Left hindlimb (tissue), 1 donor: ENCODE data around the gene PTPRM.

Experiments used
- DNase-seq: peaks from one replicate; pipeline ENCODE4 v3.0.0-alpha.2; 2018

Gene PTPRM

DNA sequence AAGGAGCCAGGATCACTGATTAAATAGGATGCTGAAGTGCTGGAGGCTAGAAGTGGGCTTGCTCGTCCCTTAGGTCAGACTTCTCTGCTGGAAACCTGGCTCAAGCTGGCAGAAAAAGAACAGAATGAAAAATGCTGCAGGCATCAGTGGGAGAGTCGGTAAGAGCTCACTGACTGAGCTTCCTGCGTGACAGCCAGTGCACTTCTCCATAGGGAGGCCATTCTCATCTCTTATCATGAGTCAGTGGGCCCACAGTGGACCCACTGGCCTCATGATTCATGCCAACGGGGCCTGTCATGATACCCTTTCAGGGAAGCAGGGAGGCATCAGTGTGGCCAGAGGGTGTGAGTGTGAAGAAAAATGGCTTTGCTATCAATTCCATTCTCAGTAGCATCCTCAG lies 498.2 kb downstream of the PTPRM start:
- no peak for DNase-seq

DNA sequence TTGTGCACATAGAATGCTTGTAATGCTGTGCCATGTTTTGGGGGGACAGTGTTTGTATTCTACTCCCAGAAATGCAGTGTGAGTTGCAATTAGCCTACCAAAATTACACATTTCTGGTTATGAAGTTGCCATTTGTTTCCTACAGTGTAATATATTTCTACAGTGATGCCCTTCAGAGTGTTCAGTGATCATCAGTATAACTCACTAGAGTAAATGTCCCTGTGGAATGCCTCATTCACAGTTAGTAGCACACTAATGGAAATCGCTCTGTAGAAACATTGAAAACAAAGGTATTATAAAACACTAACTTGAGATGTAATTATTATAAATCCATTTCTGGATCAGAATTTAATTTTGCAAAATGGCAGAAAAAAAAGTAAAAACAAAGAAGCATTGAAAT lies 498.7 kb downstream of the PTPRM start:
- no peak for DNase-seq

DNA sequence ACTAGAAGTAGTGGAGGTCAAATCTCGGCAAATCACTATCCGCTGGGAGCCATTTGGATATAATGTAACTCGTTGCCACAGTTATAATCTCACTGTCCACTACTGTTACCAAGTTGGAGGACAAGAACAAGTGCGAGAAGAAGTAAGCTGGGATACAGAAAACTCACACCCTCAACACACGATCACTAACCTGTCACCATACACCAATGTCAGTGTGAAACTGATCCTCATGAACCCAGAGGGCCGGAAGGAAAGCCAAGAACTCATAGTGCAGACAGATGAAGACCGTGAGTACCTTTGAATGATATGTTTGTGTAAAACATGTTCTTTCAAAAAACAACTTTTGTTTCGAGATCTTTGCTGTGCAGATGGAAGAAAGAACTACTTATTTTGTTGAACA lies 502.6 kb downstream of the PTPRM start:
- no peak for DNase-seq

DNA sequence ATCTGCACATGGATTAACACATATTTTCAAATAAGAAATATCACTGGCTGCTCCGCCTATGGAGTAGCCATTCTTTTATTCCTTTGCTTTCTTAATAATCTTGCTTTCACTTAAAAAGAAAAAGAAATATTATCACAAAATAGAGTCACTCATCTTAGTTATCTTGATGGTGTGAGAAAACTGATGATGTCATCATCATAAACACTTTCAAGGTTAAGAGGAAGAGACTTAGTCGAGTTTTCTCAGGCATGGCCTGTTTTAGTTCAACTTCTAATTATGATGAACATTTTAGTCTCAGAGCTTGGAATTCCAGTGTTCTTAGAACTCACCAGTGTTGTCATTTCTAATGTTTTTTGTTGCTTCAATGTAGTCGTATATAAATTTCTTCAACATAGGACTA lies 506.1 kb downstream of the PTPRM start:
- no peak for DNase-seq

DNA sequence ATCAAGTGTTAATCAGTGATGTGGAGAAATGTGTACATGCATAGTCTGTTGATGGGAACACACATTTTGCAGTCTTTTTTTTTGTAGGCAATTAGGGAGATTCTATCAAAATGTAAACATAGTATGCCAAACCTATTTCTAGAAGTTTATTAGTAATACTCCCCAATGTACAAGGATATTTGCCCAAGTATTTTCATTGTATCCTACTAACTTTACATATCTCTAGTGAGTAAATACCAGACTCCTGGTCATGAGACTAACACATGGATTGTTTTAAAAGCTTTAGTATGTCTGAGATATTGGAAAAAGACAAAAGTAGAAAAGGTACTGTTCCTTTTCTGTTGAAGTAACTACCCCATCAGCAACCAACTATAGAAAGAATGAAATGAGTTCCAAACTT lies 513.0 kb downstream of the PTPRM start:
- DNase-seq, result no peak

DNA sequence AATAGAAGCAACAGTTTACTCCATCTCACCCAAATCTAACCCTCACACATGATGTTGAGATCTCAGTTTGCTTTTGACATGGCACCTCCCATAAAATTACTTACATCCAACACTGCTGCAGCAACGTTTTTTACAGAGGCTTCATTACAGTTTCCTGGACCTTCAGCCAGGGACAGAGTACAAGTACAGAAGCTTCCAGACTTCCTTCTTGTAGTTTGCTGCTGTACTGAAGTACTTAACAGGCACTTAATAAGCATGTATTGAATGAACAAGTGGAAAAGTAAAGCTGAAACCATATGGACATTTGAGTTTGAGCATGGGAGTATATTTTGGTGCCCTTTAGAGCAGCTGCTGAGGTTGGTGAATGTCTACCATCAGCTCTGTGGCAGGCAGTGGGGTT lies 514.2 kb downstream of the PTPRM start:
- no peak for DNase-seq

DNA sequence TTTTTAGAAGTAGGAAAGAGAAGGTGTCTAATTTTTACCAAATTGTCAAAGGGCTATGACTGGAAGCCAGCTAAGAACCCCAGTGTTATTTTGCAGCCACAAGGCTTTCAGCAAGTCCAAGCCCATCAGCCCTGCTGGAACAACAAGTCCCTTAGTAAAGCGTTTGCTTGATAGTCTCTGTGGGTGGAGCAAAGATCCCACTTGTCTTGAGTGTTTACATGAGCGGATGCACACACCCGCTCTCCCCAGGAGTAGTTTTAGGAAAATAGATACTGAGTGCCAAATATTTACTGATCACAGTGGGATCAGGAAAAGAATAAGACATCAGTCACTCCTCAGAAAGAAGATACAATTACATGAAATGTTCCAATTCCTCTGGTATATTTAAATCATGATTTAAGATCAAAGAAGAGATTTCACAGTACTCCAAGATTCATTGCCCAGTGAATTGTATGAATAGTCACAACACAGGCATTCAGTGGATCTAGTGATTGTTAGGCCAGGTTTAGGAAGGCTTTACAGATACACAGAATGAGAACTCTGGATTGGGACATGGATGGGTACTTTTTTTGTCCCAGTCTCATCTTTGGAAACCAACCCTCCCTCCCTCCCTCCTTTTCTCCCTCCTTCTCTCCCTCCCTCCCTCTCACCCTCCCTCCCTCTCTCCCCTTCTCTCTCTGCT lies 514.9 kb downstream of the PTPRM start:
- DNase-seq, result no peak

DNA sequence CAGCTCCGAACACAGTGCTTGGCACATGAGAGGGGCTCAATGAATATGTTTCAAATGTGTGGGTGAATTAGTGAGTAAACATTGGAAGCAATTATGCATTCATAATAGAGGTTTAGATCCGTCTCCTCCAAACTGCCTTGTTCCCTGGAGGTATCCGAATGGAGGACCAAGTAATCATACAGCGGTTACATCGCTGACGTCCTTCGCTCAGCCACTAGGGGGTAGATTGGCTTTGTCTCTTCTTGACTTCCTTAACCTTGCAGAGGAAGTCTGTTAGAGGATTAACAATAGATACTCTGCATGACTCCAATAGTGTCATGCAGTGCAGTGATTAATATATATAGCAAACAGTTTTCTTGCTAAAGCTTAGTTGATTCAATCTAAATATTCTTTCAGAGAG lies 517.0 kb downstream of the PTPRM start:
- no peak for DNase-seq

DNA sequence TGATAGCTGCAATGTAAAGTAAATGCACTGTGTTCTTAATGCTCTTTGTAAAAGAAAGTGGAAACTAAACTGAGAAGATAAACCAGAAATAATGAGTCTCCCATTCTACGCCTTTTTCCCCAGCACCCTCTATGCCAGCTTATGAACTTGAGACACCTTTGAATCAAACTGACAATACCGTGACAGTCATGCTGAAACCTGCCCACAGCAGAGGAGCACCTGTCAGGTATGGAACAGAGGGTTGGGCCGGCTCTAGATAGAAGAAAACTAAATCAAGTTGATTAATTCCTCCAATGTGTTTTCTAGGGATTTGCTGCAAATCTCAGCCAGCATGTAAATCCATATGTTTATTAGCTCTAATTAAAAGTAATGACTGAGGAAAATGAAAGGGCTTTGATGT lies 521.5 kb downstream of the PTPRM start:
- DNase-seq, result no peak

DNA sequence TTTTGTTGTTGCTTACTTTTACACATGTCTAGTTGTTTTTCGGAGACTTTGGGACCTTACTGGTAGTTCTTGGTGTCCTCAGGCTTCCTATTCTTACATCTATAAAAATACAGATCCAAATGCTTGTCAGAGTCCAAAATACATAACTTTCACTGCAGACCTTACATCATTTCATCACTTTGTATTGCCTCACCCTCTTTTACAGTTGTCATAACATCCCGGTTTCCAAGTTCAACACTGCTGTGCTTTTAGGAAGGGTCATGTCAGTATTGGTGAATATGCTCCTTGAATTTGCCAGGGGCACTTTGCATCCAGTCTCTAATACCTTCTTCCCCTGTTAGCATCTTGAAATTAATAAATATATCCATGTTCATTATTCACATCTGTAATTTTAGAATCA lies 523.9 kb downstream of the PTPRM start:
- DNase-seq, result no peak

DNA sequence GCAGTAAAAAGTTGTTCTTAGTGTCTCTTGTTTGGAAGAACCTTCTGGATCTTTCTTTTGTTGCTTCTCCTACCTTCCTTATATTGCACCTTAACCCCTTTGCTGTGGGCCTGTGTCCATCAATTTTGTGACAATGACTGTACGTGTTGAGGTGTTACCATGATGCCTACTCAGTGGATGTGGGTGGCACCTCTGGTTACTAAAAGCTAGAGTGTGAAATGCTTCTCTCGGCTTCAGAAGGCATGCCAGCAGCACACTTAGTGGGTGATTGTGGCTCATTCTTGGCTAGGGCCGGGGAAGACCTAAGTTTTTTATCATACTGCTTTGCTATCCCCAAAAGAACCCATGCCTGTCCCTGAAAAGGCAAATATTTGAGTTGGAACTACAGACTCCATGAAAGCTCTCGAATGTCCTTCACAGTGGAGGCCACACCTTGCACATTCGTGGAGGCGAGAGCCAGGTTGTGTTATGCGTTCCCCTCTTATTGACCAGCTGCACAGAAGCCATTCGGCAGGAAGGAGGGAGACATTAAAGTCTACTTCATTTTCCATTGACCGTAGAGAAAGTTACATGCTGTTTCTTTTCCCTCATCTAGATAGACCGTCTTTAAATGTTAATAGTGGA lies 528.9 kb downstream of the PTPRM start:
- no peak for DNase-seq

DNA sequence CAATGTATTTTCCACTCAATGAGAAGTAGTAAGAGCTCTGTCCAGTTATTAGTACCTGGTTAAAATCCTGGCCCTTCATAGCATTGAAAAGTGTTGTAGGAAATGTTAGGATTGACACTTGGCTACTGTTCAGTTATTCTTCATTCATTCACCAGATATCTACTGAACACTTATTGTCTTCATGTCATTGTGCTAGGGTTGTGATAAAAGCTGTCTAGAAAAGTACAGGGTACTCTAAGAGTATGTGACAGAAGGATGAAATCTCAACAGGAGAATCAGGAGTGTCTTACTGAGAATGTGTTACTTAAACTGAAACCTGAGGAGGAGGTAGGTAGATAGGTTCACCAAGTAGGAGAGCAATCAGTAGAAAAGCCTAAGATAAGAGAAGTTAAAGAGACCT lies 530.3 kb downstream of the PTPRM start:
- DNase-seq, result no peak

DNA sequence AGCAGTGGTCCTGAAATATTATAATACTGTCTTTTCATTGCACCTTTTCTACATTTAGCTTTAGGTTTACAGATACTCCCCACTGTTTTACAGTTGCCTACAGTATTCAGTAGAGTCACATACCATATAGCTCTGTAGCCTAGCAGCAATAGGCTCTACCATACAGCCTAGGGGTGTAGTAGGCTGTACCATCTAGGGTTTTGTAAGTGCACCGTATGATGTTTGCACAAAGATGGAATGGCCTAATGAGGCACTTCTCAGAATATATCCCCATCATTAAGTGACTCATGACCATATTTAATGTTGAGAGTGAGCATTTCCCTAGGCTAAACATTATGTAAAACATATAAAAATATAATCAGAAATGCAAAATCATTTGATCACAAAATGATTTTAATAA lies 530.8 kb downstream of the PTPRM start:
- DNase-seq, result no peak

DNA sequence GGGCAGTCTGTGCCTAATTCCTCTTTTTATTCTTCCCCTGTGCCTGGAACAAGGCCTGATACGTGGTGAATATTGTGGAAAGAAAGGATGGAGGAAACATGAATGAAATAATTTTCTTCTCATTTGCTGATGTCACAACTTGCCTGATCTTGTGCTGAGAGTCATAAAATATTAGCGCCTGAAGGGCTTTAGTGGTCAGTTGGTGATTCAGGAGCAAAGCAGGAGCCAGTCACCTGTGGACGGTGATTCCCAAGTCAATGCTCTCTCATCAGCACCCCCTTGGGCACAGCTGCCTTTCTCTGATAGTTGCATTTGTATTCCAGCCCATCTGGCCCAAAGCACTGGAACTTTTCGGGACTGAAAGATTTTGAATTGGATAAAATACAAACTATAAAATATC lies 539.5 kb downstream of the PTPRM start:
- DNase-seq, result no peak

DNA sequence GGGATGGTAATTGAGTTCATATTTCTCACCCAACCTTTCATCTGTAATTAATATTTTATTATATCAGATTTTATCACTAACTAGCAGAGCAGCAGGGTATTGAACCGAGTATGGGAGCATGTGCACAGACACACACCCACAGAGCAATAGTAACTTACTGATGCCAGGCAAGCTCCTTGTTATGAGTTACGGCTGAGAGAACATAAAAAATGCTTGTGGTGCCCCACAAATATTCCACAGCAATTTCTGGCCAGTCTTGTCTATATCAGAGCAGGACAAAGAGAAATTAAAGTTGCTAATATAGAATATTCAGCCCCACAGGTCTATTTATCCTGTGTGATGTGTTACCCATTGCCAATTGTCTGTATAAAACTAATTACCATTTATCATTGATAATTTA lies 540.3 kb downstream of the PTPRM start:
- no peak for DNase-seq

DNA sequence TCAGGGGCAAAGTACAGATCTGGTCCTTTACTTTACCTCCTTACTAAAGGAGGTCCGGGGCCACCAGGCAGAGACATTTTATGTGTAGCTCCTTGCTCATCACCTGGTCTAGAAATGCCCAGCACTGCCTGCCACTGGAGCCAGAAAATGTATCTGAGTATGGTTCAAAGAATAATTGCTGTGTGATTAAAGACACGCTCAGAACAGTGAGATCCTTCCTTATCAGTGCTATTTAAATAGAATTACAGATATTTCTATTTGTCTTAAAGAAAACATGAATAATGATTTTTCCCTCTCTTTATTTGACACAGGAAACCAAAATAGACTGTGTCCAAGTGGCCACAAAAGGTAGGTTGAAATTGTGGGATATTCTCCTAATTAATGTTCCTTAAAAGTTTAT lies 547.4 kb downstream of the PTPRM start:
- no peak for DNase-seq

DNA sequence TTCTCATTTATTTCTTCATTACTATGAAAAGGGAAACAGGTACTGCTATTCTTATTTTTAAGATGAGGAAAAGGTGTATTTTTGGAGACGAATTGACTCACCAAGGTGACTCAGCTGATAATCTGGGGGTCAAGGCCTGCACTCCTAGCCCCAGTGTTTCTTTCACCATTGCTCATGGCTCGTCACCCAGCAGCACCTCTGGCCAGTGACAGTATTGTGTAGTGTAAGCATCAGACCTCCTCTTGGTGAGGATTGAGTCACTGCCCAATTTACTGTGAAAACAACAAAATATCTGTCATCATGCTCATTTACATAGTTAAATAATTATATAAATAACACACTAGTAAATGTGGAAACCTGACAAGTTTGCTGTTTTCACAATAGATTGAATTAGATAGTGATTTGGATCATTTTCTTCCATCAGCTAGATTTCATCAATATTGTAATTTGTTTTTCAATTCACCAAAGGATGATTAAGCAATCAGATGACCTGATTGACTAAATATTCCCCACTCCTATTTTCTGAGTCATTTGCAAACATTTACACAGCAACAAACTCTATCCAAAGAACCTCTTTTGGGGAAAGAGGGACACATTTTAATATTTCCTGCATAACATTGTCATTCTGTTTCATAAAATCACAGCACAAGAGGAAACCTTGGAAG lies 549.4 kb downstream of the PTPRM start:
- DNase-seq, result no peak

DNA sequence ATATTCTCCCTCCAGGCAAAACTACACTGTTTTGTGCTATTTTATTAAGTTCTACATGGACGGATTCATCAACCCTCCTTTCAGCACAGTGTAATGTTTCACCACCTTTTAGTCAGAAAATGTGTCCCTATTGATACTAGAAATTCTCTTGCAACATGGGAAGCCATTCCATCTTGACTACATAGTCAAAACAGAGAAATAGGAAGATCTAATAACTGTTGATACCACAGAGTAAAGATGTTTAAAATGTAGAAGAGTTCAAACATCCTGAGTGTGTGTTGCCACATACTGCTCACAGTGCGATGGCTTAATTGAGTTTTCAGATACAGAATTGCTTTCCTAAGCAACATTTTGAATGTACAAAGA lies 549.9 kb downstream of the PTPRM start:
- no peak for DNase-seq

DNA sequence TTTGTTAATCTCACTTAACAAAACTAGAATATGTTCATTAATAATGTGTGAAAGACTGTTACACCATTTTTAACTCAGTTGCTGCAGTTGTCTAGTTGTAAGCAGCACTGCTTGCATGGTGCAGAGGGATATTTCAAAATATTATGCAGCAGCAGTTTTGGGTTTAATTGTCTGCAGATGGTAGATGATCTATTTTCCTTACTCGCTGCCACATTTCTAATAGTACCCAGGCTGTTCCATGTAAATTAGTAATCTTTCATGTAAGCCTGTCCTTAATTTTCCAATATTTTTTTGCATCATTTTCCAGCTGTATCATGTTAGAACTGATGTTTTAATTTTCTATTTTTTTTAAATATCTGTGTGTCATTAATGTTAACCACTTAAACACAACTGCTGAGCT lies 554.0 kb downstream of the PTPRM start:
- no peak for DNase-seq

DNA sequence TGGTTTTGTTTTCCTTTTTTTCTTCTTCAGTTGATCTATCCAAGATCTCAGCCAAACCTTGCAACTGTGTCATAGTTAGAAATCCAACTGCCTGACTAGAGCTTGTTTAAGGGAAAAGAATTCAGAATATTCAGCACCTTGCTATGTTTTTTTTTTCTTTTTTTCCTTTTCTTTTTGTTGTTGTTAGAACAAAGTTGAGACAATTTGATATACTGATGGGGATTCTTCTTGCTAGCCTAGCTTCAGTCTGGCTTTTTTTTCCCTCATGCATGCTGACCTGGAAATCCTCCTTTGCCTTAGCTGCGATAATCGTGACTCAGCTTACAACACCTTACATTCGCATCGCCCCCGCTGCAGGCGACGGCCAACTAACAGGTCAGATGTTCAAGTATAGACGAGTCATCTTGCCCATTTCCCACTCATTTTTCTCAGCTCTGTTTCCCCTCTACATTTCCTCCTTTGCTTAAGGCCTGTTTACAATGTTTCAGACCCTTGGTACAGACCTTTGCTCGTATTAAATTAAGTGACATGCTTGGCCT lies 554.9 kb downstream of the PTPRM start:
- no peak for DNase-seq

DNA sequence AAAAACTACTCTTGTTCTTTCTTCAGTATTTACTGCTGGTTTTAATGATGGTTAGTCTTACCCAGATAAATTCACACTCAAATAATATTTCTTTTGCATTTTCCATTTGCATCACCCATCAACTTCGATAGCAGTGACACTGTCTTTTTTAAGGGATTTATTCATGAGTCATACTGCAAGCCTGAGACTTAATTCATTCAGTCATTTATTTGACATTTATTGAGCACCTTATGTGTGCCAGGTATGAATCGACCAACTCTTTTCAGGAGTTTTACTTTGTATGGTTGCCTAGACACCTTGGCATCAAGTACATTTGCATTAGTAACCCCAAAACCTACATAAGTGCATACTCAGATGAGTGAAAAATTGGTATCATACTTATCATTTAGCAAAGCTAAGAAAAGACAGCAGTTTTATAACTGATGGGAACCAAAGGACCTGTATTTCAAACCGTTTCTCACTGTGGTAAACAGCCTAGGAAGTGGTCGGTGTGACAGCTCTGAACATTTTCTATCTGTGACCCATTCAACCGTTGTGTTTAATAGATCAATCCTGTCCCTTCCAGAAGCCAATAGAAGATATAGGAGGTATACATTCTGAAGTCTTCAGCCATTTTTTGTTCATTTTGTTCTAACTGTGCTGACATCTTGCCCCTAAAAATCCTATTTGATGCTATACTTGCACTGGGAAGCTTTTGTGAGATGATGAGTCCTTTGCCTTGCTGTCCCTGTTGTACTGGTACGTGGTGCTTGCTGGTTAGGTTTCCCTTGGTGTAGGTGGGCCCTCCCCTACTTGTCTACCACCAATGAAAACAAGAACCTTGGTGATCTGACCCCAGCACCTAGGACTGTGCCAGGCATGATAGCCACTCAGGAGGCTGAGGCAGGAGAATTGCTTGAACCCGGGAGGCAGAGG lies 557.4 kb downstream of the PTPRM start:
- no peak for DNase-seq

DNA sequence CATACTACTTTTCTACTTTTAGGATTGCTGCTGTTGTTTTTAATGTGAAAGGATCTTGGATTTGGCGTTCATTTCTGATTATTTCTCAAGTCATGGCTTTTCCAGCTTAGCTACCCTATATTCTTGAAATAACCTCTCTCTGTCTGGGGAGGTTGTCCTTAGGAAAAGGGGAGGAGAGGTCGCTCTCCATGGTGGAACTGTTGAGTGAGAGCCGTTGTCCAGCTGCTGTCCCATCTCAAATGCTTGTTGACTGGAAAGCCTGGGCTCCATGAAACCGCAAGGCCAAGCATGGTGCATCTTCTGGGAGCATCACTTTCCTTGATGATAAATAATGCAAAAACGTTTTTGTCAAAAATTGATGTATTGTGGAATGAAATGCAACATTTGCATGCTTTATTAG lies 563.0 kb downstream of the PTPRM start:
- DNase-seq, result no peak

DNA sequence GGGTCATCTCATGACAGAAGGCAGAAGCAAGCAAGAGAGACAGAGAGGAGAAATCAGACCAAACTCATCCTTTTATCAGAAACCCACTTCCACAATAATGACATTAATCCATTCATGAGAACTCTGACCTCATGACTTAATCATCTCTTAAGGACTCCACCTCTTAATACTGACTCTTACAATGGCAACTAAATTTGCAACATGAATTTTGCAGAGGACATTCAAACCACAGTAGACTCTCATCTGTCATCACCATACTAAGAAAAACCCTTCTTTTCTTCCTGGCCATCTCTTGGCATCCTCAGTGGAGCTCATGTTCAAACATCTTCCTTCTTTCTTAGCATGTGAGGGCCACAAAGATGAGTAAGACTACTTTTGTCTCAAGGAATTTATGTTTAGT lies 565.9 kb downstream of the PTPRM start:
- no peak for DNase-seq
